Right lobe of liver (tissue), 6 donors: Measurements from ENCODE around the gene TMEM100. TPM values are rescaled to one million over a fixed set of nuclear protein-coding genes. Genes with fewer than 3 reads are reported as not detected.
A peak's percentile ranks its signal among the peaks of the same experiment; 100 is the strongest.

ENCODE experiments used
- ATAC-seq, 4 donors: fragments of 200-7000 bp; cut with Tn5 transposase; one replicate each; pipeline ENCODE4 v1.9.1; 2020; ENCODE audit warnings: mild to moderate bottlenecking in 4 of 4, moderate library complexity in 4 of 4
- DNase-seq, 3 donors: peaks; one replicate each; pipeline ENCODE4 v3.0.0-alpha.2; 2020
- H3K27ac ChIP-seq, 3 donors: fragments of 200-600 bp; one replicate each; pipeline ENCODE4 v1.8.0; 2022
- H3K27me3 ChIP-seq, 2 donors: fragments of 200-600 bp; one replicate each; pipeline ENCODE4 v1.8.0; 2022
- H3K36me3 ChIP-seq, 4 donors: fragments of 200-600 bp; sonication (generic) in 1 of 4; one replicate each; pipeline versions ENCODE4 v1.5.1 to v1.8.0; 2017 to 2022; ENCODE audit warnings: control low read depth in 1 of 4
- H3K4me1 ChIP-seq, 4 donors: fragments of 200-600 bp; sonication (generic) in 1 of 4; one replicate each; pipeline versions ENCODE4 v1.5.1 to v1.8.0; 2017 to 2022; ENCODE audit warnings: control low read depth in 1 of 4
- H3K4me3 ChIP-seq, 3 donors: fragments of 200-600 bp; one replicate each; pipeline ENCODE4 v1.8.0; 2022
- H3K9me3 ChIP-seq, 4 donors: fragments of 200-600 bp; sonication (generic) in 1 of 4; one replicate each; pipeline versions ENCODE4 v1.5.1 to v1.8.0; 2017 to 2022; ENCODE audit warnings: control low read depth in 1 of 4
- POLR2A ChIP-seq: fragments of 450-650 bp; IDR thresholded peaks from one replicate; pipeline ENCODE4 v1.6.1; 2017; ENCODE audit warnings: antibody characterized with exemption, mild to moderate bottlenecking
- WGBS: methylation state at CpG from one replicate; pipeline ENCODE4 v1.1.6; 2018; ENCODE audit warnings: low coverage, low lambda C conversion rate; ENCODE audit not compliant: insufficient coverage; ENCODE audit errors: missing lambda C conversion rate; 5-methylcytosine and 5-hydroxymethylcytosine counted together
- intact Hi-C, 2 donors: fragments of 100-400 bp; cut with DNase I; formaldehyde crosslinking; loops; one replicate each; pipeline versions ENCODE4 v1.11.2 to v1.14.1; 2022
- total RNA-seq, 6 experiments: library from RNA; depleted of rRNA in 2 of 6; stranded (reverse); fragments of >200 nt in 2 of 6; fragmentation: NEBNext Ultra II Directional in 3 of 6; extraction: Animal tissue kit (Norgen Biotek cat#: 25700) in 3 of 6; gene quantifications; one replicate each; pipeline versions ENCODE4 v1.1.0 to v1.2.4, GENCODE V29; 2016 to 2023
- TF ChIP-seq, protein P1 (sequence below), 4 donors: fragments of 200-600 bp in 3 of 4; fragments of 450-650 bp in 1 of 4; IDR thresholded peaks; one replicate each; pipeline versions ENCODE4 v1.5.1 to v1.8.0; 2016 to 2022; ENCODE audit warnings: antibody characterized with exemption in 4 of 4, mild to moderate bottlenecking in 2 of 4
- donor health status: DM: no; HTN: yes; CAD: no.
- donor health status: DM: no; HTN: no; CAD: no.
- donor health status: DM: no; HTN: no; CAD: no.
- donor health status: DM: no; HTN: yes; CAD: no.
- donor health status: DM: no; HTN: yes; CAD: no.

The TMEM100 gene
- total RNA-seq, 6 experiments from 2014 or later: 1.8 to 8.3 (median 4.5) TPM

DNA sequence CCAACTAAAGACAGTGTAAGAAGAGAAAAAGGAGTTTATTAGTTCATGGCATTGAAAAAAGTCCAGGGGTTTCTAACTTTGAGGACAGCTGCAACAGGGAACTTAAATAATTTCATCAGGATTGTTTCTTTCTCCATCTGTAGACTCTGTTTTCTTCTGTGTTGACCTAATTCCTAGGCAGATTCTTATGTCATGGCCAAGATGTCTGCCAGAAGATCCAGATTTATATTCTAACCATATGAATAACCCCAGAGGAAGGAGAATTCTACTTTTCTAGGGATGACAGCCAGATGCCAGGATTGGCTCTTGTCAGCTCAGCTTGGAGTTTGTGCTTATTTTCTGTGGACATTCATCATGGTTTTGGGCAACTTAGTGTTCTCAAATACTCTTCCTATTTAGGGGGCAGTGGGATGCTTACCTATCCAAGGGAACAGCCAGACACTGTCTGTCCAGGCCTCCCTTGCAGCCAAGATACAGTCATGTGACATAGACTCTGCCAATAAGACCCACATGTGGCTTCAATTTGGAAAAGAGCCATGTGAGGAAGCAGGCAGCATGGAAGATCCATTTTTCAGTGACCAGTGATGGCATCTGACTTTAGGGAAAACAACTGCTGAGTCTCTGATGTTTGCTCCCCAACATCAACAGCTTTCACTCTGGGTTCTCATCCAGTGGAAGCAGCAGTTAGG lies 46.4 kb upstream of the TMEM100 start:
- peaks cover 0 to 22% (median 10%) of the 10 kb centered on the region in 4 donors for H3K4me1 ChIP-seq
- DNase-seq: no peak
- peak overlapping the region in 1 of 3 donors; percentile 15 for H3K27ac ChIP-seq
- no peaks in the 10 kb centered on the region for H3K27me3 ChIP-seq
- H3K36me3 ChIP-seq: peaks cover 0 to 44% (median 21%) of the 10 kb centered on the region in 4 donors
- H3K4me3 ChIP-seq: no peak overlapping the region
- H3K9me3 ChIP-seq: no peaks in the 10 kb centered on the region
- ATAC-seq: peak in 1 of 4 donors; percentile 7
- no peak for TF ChIP-seq POLR2A
- TF ChIP-seq, protein P1, sequence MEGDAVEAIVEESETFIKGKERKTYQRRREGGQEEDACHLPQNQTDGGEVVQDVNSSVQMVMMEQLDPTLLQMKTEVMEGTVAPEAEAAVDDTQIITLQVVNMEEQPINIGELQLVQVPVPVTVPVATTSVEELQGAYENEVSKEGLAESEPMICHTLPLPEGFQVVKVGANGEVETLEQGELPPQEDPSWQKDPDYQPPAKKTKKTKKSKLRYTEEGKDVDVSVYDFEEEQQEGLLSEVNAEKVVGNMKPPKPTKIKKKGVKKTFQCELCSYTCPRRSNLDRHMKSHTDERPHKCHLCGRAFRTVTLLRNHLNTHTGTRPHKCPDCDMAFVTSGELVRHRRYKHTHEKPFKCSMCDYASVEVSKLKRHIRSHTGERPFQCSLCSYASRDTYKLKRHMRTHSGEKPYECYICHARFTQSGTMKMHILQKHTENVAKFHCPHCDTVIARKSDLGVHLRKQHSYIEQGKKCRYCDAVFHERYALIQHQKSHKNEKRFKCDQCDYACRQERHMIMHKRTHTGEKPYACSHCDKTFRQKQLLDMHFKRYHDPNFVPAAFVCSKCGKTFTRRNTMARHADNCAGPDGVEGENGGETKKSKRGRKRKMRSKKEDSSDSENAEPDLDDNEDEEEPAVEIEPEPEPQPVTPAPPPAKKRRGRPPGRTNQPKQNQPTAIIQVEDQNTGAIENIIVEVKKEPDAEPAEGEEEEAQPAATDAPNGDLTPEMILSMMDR (IDR thresholded peaks at IDR 0.05): no peak
- intact Hi-C loops: no loop called here

DNA sequence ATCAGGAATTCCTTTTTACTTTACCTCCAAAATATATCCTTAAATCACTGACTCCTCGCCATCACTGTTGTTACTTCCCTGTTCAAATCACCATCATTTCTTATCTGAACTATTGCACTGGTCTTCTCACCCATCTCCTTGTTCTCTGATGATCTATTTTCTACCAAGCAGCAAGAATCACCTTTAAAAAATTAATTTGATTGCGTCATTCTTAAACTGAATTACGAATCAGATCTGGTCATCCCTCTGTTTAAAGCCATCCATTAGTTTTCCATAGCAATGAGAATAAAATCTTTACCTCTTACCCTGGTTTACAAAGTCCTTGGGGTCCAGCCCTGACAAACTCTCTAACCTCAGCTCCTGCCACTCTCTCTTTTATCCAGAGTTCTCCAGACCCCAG lies 42.8 kb upstream of the TMEM100 start:
- Histone ChIP-seq H3K4me1 (peaks cover 0 to 52% (median 19%) of the 10 kb centered on the region in 4 donors), H3K9me3 (no peaks in the 10 kb centered on the region), H3K36me3 (peaks cover 0 to 12% (median 4%) of the 10 kb centered on the region in 4 donors), H3K27ac (no peak overlapping the region), H3K4me3 (no peak overlapping the region), H3K27me3 (no peaks in the 10 kb centered on the region)
- DNase-seq: no peak
- 82% methylated on average over 3 of the region's 3 CpGs for WGBS
- no peak for TF ChIP-seq POLR2A
- TF ChIP-seq, protein P1 (IDR thresholded peaks at IDR 0.05): no peak
- intact Hi-C loops: no loop called here
- ATAC-seq: no peak

DNA sequence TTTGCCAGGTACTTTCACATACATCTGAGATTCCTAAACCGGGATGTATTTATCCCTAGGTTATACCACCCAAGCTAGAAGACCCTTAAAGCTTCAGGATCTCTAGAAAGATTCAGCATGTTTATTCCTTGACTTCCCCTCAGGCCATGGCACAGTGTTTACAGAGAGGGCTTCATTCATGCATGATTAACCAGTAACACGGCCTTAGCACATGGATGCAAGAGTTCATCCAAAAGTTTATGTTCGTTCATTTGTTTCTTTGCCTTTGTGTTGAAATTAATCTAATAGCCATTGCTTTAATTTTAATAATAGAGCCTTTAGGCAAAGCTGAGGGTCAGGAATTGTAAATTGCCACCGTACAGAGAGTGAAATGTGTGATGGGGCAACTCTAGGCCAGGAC lies 41.9 kb upstream of the TMEM100 start:
- H3K27ac ChIP-seq: peak overlapping the region in 2 of 3 donors; percentile 23 to 56
- H3K9me3 ChIP-seq: no peaks in the 10 kb centered on the region
- no peaks in the 10 kb centered on the region for H3K27me3 ChIP-seq
- 41% methylated on average over 4 of the region's 4 CpGs for WGBS
- H3K4me3 ChIP-seq: no peak overlapping the region
- intact Hi-C loops: no loop called here
- DNase-seq (no peak), ATAC-seq (peak in 3 of 4 donors; percentile 32 to 50 (median 42))
- TF ChIP-seq, protein P1 (IDR thresholded peaks at IDR 0.05): no peak
- no peak for TF ChIP-seq POLR2A
- H3K36me3 ChIP-seq: peaks cover 0 to 12% (median 4%) of the 10 kb centered on the region in 4 donors
- peaks cover 0 to 49% (median 15%) of the 10 kb centered on the region in 4 donors for H3K4me1 ChIP-seq

DNA sequence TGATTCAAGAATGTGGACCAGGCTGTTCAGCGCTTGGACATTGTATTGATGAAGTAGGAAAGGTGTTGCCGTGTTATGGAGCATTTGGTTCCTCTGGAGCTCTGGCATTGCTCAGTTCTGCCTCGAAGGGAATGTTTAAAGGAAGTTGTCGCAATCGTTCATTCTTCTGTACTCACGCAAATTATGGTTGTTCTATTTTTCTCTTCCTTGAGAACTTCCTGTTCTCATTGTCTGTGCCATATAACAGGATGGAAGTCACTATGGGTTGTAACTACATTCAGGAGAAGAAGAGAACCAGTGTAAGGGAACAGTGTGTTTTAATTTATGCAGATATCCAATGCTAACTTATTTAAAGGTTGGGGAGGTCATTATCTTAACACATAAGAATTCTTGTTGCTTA lies 41.2 kb upstream of the TMEM100 start:
- WGBS: 41% methylated on average over 6 of the region's 6 CpGs
- ATAC-seq: peak in 2 of 4 donors; percentile 13 to 29
- peak overlapping the region in 2 of 3 donors; percentile 23 to 56 for H3K27ac ChIP-seq

More for the DNA sequence above, 41.2 kb upstream of the TMEM100 start:
- DNase-seq: no peak
- peaks cover 0 to 54% (median 14%) of the 10 kb centered on the region in 4 donors for H3K4me1 ChIP-seq
- intact Hi-C loops: no loop called here
- H3K36me3 ChIP-seq: peaks cover 0 to 9% (median 3%) of the 10 kb centered on the region in 4 donors
- no peaks in the 10 kb centered on the region for H3K27me3 ChIP-seq
- H3K4me3 ChIP-seq: no peak overlapping the region
- no peak for TF ChIP-seq POLR2A
- TF ChIP-seq, protein P1 (IDR thresholded peaks at IDR 0.05): no peak
- H3K9me3 ChIP-seq: no peaks in the 10 kb centered on the region
